Thyroid gland (tissue), 4 donors: ENCODE data around the gene LETM1. TPM values are rescaled to one million over a fixed set of nuclear protein-coding genes. Genes with fewer than 3 reads are reported as not detected.
A peak's percentile ranks its signal among the peaks of the same experiment; 100 is the strongest.

Experiments
- DNase-seq, 2 donors: peaks; one replicate each; pipeline ENCODE4 v3.0.0-alpha.2; 2019
- H3K27ac ChIP-seq, 3 donors: fragments of 200-600 bp; sonication (generic); 1 replicate in 2 of 3; 2 replicates in 1 of 3; pipeline ENCODE4 v1.5.1; 2016 to 2019; ENCODE audit warnings: mild to moderate bottlenecking in 1 of 3, moderate library complexity in 1 of 3
- H3K27me3 ChIP-seq: fragments of 200-600 bp; sonication (generic); one replicate; pipeline ENCODE4 v1.5.1; 2019
- H3K36me3 ChIP-seq, 2 donors: fragments of 200-600 bp; sonication (generic); one replicate each; pipeline ENCODE4 v1.5.1; 2016 to 2019
- H3K4me1 ChIP-seq, 2 donors: fragments of 200-600 bp; sonication (generic); one replicate each; pipeline ENCODE4 v1.5.1; 2017 to 2019
- H3K4me3 ChIP-seq, 3 donors: fragments of 200-600 bp; sonication (generic); replicated peaks in 1 of 3; 1 replicate in 2 of 3; 2 replicates in 1 of 3; pipeline ENCODE4 v1.5.1; 2016; ENCODE audit warnings: mild to moderate bottlenecking in 1 of 3
- H3K9me3 ChIP-seq: fragments of 200-600 bp; sonication (generic); one replicate; pipeline ENCODE4 v1.5.1; 2017
- CTCF ChIP-seq, 6 experiments: fragments of 200-600 bp in 3 of 6; fragments of 450-650 bp in 3 of 6; sonication (generic) in 3 of 6; IDR thresholded peaks; one replicate each; pipeline ENCODE4 v1.5.1; 2016 to 2019; ENCODE audit warnings: antibody characterized with exemption in 6 of 6, mild to moderate bottlenecking in 2 of 6, inconsistent platforms in 1 of 6, moderate library complexity in 1 of 6
- POLR2A ChIP-seq, 2 donors: fragments of 450-650 bp; IDR thresholded peaks; one replicate each; pipeline ENCODE4 v1.6.1; 2017; ENCODE audit warnings: antibody characterized with exemption in 2 of 2, mild to moderate bottlenecking in 2 of 2, moderate library complexity in 1 of 2
- WGBS, 2 donors: methylation state at CpG; one replicate each; pipeline ENCODE4 v1.1.5; 2017; 5-methylcytosine and 5-hydroxymethylcytosine counted together
- intact Hi-C: fragments of 100-400 bp; cut with DNase I; formaldehyde crosslinking; loops from one replicate; pipeline ENCODE4 v1.15.1; 2023
- total RNA-seq, 4 donors: library from RNA; depleted of rRNA; stranded (reverse); fragments of >200 nt; gene quantifications; one replicate each; pipeline ENCODE4 v1.2.3, GENCODE V29; 2016

The LETM1 gene
- total RNA-seq, result 10 to 100 TPM; 30.1 to 58.4 (median 49.0) TPM

- H3K36me3 ChIP-seq, result no peaks in the 10 kb centered on the region
- intact Hi-C loops, result no loop called here
- peak within 1 kb of the TSS; percentile 72 to 90 (median 83) for H3K4me3 ChIP-seq
- TF ChIP-seq POLR2A (IDR thresholded peaks at IDR 0.05), result peak in 1 of 2 donors; percentile 82
- peak in 3 of 6 experiments; percentile 2 to 8 (median 6) for TF ChIP-seq CTCF (IDR thresholded peaks at IDR 0.05)
- H3K27ac ChIP-seq, result peak within 1 kb of the TSS; percentile 58 to 81 (median 59)
- 0% methylated on average over 3 to 8 of the region's 107 CpGs for WGBS, 2 donors
- H3K4me1 ChIP-seq, result peaks cover 18 to 43% of the 10 kb centered on the region in 2 donors
- no peaks in the 10 kb centered on the region for H3K27me3 ChIP-seq
- H3K9me3 ChIP-seq, result no peaks in the 10 kb centered on the region
- DNase-seq, result peak; percentile 97 to 98
Measured at GRCh38 chr4:1856071-1856942, at the start of gene LETM1. TSS of gene LETM1 (minus strand) at chr4:1856156. CDS start at chr4:1855950, 206 bp downstream.

GRCh38 chr4:1904042-1904441, 48.1 kb upstream of the LETM1 start:
- Histone ChIP-seq H3K4me3 (no peak overlapping the region), H3K9me3 (no peaks in the 10 kb centered on the region), H3K36me3 (no peaks in the 10 kb centered on the region), H3K27ac (no peak overlapping the region), H3K27me3 (no peaks in the 10 kb centered on the region), H3K4me1 (no peaks in the 10 kb centered on the region)
- no peak for DNase-seq
- intact Hi-C loops, result no loop called here
- no peak for TF ChIP-seq POLR2A (IDR thresholded peaks at IDR 0.05)
- no peak for TF ChIP-seq CTCF (IDR thresholded peaks at IDR 0.05)
- WGBS, 2 donors, result 65 to 74% methylated on average over 3 of the region's 3 CpGs

- H3K4me1 ChIP-seq, result no peaks in the 10 kb centered on the region
- no peaks in the 10 kb centered on the region for H3K27me3 ChIP-seq
- TF ChIP-seq POLR2A (IDR thresholded peaks at IDR 0.05), result no peak
- no peak for TF ChIP-seq CTCF (IDR thresholded peaks at IDR 0.05)
- H3K9me3 ChIP-seq, result no peaks in the 10 kb centered on the region
- no peak overlapping the region for H3K27ac ChIP-seq
- intact Hi-C loops, result loop anchor here (2.0 kb wide), 1 partner anchor 154 kb away; no protein-coding TSS in a partner anchor
- no peaks in the 10 kb centered on the region for H3K36me3 ChIP-seq
- DNase-seq, result no peak
- 82 to 91% methylated on average over 1 of the region's 1 CpG for WGBS, 2 donors
- no peak overlapping the region for H3K4me3 ChIP-seq
Measured at GRCh38 chr4:1903035-1903434, 47.1 kb upstream of the LETM1 start.

- H3K4me3 ChIP-seq, result no peak overlapping the region
- WGBS, 2 donors, result 83 to 95% methylated on average over 2 of the region's 2 CpGs
- DNase-seq, result no peak
- H3K27ac ChIP-seq, result no peak overlapping the region
- H3K9me3 ChIP-seq, result no peaks in the 10 kb centered on the region
- intact Hi-C loops, result loop anchor here (2.0 kb wide), 1 partner anchor 153 kb away; no protein-coding TSS in a partner anchor
- H3K36me3 ChIP-seq, result no peaks in the 10 kb centered on the region
- no peaks in the 10 kb centered on the region for H3K4me1 ChIP-seq
- TF ChIP-seq CTCF (IDR thresholded peaks at IDR 0.05) (no peak), POLR2A (IDR thresholded peaks at IDR 0.05) (no peak)
- H3K27me3 ChIP-seq, result no peaks in the 10 kb centered on the region
Measured at GRCh38 chr4:1902243-1902642, 46.3 kb upstream of the LETM1 start.

GRCh38 chr4:1901127-1901526, 45.2 kb upstream of the LETM1 start:
- Histone ChIP-seq H3K27me3 (no peaks in the 10 kb centered on the region), H3K9me3 (no peaks in the 10 kb centered on the region), H3K36me3 (no peaks in the 10 kb centered on the region), H3K27ac (no peak overlapping the region), H3K4me3 (no peak overlapping the region), H3K4me1 (no peaks in the 10 kb centered on the region)
- TF ChIP-seq POLR2A (IDR thresholded peaks at IDR 0.05) (no peak), CTCF (IDR thresholded peaks at IDR 0.05) (no peak)
- WGBS, 2 donors, result 57 to 72% methylated on average over 6 of the region's 6 CpGs
- intact Hi-C loops, result no loop called here
- DNase-seq, result peak in 1 of 2 donors; percentile 52
